M059J (cell line): ENCODE results near the gene OR6Y1. TPM values are rescaled to one million over a fixed set of nuclear protein-coding genes. Genes with fewer than 3 reads are reported as not detected.

Source experiments
- DNase-seq: peaks from one replicate; pipeline ENCODE4 v3.0.0-alpha.2; 2012; ENCODE audit warnings: low read depth
- total RNA-seq: library from RNA; depleted of rRNA; stranded (reverse); fragments of >200 nt; shearing (Covaris generic); gene quantifications from 2 replicates; pipeline ENCODE4 v1.2.3, GENCODE V29; 2014; rRNA removed

Gene OR6Y1
- total RNA-seq, 1 experiment from 2014 or later = not detected

GRCh38 chr1:158506369-158506987 is 47.7 kb downstream of the OR6Y1 start:
- DNase-seq = peak; percentile 15

GRCh38 chr1:158496374-158496773 is 57.8 kb downstream of the OR6Y1 start:
- peak; percentile 5 for DNase-seq

- no peak for DNase-seq
Observed at GRCh38 chr1:158494796-158495195, 59.4 kb downstream of the OR6Y1 start.

Other genes with a start within 250 kb of the OR6Y1 start
- gene CD1B, start 222.9 kb downstream of the OR6Y1 start, total RNA-seq = not detected in 2 replicates
- gene CD1E, start 200.5 kb downstream of the OR6Y1 start, total RNA-seq = not detected in 2 replicates
- gene OR10T2, start 154.9 kb downstream of the OR6Y1 start, total RNA-seq = not detected in 2 replicates
- gene OR10K2, start 128.2 kb downstream of the OR6Y1 start, total RNA-seq = not detected in 2 replicates
- not detected in 2 replicates for gene OR10K1, start 92.6 kb downstream of the OR6Y1 start, total RNA-seq
- gene OR10R2, start 82.2 kb downstream of the OR6Y1 start, total RNA-seq = not detected in 2 replicates
- not detected in 2 replicates for gene OR6P1, start 16.2 kb upstream of the OR6Y1 start, total RNA-seq
- gene OR10X1, start 25.5 kb upstream of the OR6Y1 start, total RNA-seq = not detected in 2 replicates
- not detected in 2 replicates for gene OR10Z1, start 50.9 kb upstream of the OR6Y1 start, total RNA-seq
- 0.02 and 0.30 TPM in 2 replicates for gene SPTA1, start 132.3 kb upstream of the OR6Y1 start, total RNA-seq
- not detected in 2 replicates for gene OR6K2, start 146.2 kb upstream of the OR6Y1 start, total RNA-seq
- not detected in 2 replicates for gene OR6K3, start 166.3 kb upstream of the OR6Y1 start, total RNA-seq
- gene OR6K6, start 200.3 kb upstream of the OR6Y1 start, total RNA-seq = not detected in 2 replicates
- not detected in 2 replicates for gene OR6N1, start 217.8 kb upstream of the OR6Y1 start, total RNA-seq
- gene OR6N2, start 226.8 kb upstream of the OR6Y1 start, total RNA-seq = not detected in 2 replicates